ENCODE results near the gene ADSS1. TPM values are rescaled to one million over a fixed set of nuclear protein-coding genes. Genes with fewer than 3 reads are reported as not detected.

The ADSS1 gene
- total RNA-seq, 1 donor from 2014 or later, result 191 TPM

GRCh38 chr14:104685998-104686610, 37.9 kb upstream of the ADSS1 start:
- intact Hi-C loops (cut with DNase I), result no loop called here
- DNase-seq (ENCODE audit: missing footprints), result no peak
- no peak for ATAC-seq

GRCh38 chr14:104686624-104687517, 37.2 kb upstream of the ADSS1 start:
- intact Hi-C loops (cut with DNase I), result no loop called here
- peak; percentile 74 for DNase-seq (ENCODE audit: missing footprints)
- no peak for ATAC-seq

- intact Hi-C loops (cut with DNase I), result no loop called here
- DNase-seq (ENCODE audit: missing footprints), result peak; percentile 85
- ATAC-seq, result peak; percentile 83
These were observed 36.2 kb upstream of the ADSS1 start for GRCh38 chr14:104687601-104688504.

- intact Hi-C loops (cut with DNase I), result no loop called here
- ATAC-seq (peak; percentile 4), DNase-seq (ENCODE audit: missing footprints) (peak; percentile 76)
These were observed 35.4 kb upstream of the ADSS1 start for GRCh38 chr14:104688505-104689108.

GRCh38 chr14:104689109-104689880, 34.7 kb upstream of the ADSS1 start, which contains the start of gene INF2:
Gene INF2 (plus strand): TSS chr14:104689618. CDS start chr14:104701366, 11,748 bp downstream.
- peak; percentile 76 for ATAC-seq
- intact Hi-C loops (cut with DNase I), result no loop called here
- peak; percentile 81 for DNase-seq (ENCODE audit: missing footprints)

- intact Hi-C loops (cut with DNase I), result no loop called here
These were observed 33.9 kb upstream of the ADSS1 start for GRCh38 chr14:104689881-104690711.

GRCh38 chr14:104690861-104691455, 33.1 kb upstream of the ADSS1 start:
- intact Hi-C loops (cut with DNase I), result no loop called here
- DNase-seq (ENCODE audit: missing footprints) (peak; percentile 31), ATAC-seq (no peak)

More at GRCh38 chr14:104689881-104690711, 33.9 kb upstream of the ADSS1 start:
- ATAC-seq (no peak), DNase-seq (ENCODE audit: missing footprints) (peak; percentile 53)

GRCh38 chr14:104691546-104692260, 32.3 kb upstream of the ADSS1 start:
- intact Hi-C loops (cut with DNase I), result no loop called here
- peak; percentile 59 for DNase-seq (ENCODE audit: missing footprints)
- ATAC-seq, result no peak

- peak; percentile 53 for DNase-seq (ENCODE audit: missing footprints)
These were observed 31.6 kb upstream of the ADSS1 start for GRCh38 chr14:104692261-104692938.

GRCh38 chr14:104692939-104693315, 31.1 kb upstream of the ADSS1 start:
- intact Hi-C loops (cut with DNase I), result no loop called here
- DNase-seq (ENCODE audit: missing footprints), result peak; percentile 35
- no peak for ATAC-seq

More at GRCh38 chr14:104692261-104692938, 31.6 kb upstream of the ADSS1 start:
- intact Hi-C loops (cut with DNase I), result no loop called here
- no peak for ATAC-seq

- intact Hi-C loops (cut with DNase I), result no loop called here
- DNase-seq (ENCODE audit: missing footprints), result peak; percentile 57
- no peak for ATAC-seq
These were observed 30.3 kb upstream of the ADSS1 start for GRCh38 chr14:104693482-104694431.

- no peak for ATAC-seq
- intact Hi-C loops (cut with DNase I), result no loop called here
- DNase-seq (ENCODE audit: missing footprints), result no peak
These were observed 29.5 kb upstream of the ADSS1 start for GRCh38 chr14:104694475-104694950.

GRCh38 chr14:104694991-104695659, 28.9 kb upstream of the ADSS1 start:
- DNase-seq (ENCODE audit: missing footprints) (no peak), ATAC-seq (no peak)
- intact Hi-C loops (cut with DNase I), result no loop called here

- intact Hi-C loops (cut with DNase I), result no loop called here
- ATAC-seq (no peak), DNase-seq (ENCODE audit: missing footprints) (no peak)
These were observed 28.4 kb upstream of the ADSS1 start for GRCh38 chr14:104695660-104696000.

Measured in Right ventricle myocardium inferior (tissue), 1 donor.